HEK293 (cell line): ENCODE measurements around the gene CACNA1D.

ENCODE experiments used
- CTCF ChIP-seq: fragments of 450-650 bp; formaldehyde crosslinking; IDR thresholded peaks from 2 replicates; pipeline ENCODE4 v1.5.1; 2016; ENCODE audit warnings: missing biosample characterization, missing genetic modification characterization
- ZNF157 ChIP-seq: fragments of 450-650 bp; formaldehyde crosslinking; IDR thresholded peaks from 2 replicates; pipeline ENCODE4 v1.5.1; 2016; ENCODE audit warnings: missing biosample characterization, missing genetic modification characterization
- ZNF423 ChIP-seq: fragments of 450-650 bp; formaldehyde crosslinking; IDR thresholded peaks from 2 replicates; pipeline ENCODE4 v1.5.1; 2016; ENCODE audit warnings: missing biosample characterization, missing genetic modification characterization

- TF ChIP-seq CTCF (tag by site-specific recombination) (no peak), ZNF157 (tag by site-specific recombination) (no peak), ZNF423 (tag by site-specific recombination) (no peak)
These were observed 28.9 kb downstream of the CACNA1D start for GRCh38 chr3:53523346-53523745.
